Measurements from ENCODE around the gene CMIP. TPM values are rescaled to one million over a fixed set of nuclear protein-coding genes. Genes with fewer than 3 reads are reported as not detected.

The CMIP gene
- total RNA-seq, 1 experiment from 2014 or later = 48.2 TPM

DNA sequence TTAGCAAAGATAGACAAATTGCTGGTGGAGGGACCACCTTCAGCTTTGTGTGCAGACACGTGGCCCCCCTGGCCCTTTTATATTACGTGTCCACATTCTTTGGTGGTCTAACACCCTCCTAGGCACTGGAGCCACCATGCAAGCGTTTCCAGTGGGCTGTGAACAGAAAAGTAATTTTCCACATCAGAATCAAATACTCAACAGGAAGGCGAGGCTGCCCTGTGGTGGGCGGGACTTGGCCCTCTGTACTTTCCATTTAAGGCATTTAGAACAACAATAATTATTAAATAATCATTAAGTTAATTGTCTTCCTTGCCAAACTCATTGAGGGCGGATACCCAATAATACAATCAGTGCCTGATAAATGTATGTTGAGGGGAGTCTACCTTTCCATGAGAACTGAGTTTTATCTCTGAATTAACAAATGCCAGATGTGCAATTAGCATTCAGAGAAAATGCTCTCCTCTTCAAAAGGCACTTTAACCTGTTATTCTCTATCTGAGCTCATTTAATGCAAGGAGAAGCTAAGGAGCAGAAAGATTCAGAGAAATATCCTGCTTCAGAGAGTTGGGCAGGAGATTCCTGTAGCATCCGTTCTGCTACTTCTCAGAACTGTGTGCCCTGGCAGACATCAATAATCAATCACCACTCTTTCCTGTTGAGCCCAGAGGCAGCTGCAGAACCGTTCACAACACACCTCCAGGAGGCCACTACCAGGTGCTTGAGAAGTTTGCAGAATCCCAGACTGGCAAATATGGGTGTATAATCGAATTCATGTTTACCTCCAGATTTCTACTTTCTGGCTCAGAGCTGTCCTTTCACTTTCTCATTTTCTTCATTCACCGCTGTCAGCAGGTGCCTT is 109.4 kb downstream of the CMIP start:
- H4K8ac ChIP-seq (replicated peaks; ENCODE audit: insufficient read length, low read depth, low read length) = no peak overlapping the region
- no CpG with 5 or more reads among the region's 10 CpGs for WGBS (ENCODE audit: extremely low coverage, insufficient read length, low lambda C conversion rate)

More for the DNA sequence above, 109.4 kb downstream of the CMIP start:
- peaks cover 20 to 26% of the 10 kb centered on the region in 2 experiments for H3K4me1 Mint-ChIP-seq
- H3K36me3 Mint-ChIP-seq (ENCODE audit: insufficient read depth in 1 of 3, low read depth in 3 of 3) = no peaks in the 10 kb centered on the region; a peak in 3 of 7 replicates
- Histone ChIP-seq H3K27me3 (ENCODE audit: insufficient read depth, low read length) (no peaks in the 10 kb centered on the region), H2BK5ac (ENCODE audit: insufficient read length, low read length) (no peak overlapping the region), H3K4me2 (ENCODE audit: insufficient read depth, insufficient read length, low read length) (no peak overlapping the region), H3K4me1 (ENCODE audit: insufficient read depth, low read length) (no peaks in the 10 kb centered on the region), H3K56ac (ENCODE audit: insufficient read length, low read depth, low read length) (no peak overlapping the region), H3K79me2 (ENCODE audit: insufficient read depth, low read length) (peaks cover 8% of the 10 kb centered on the region; the same call in 1 of the 2 replicates), H3K9me3 (ENCODE audit: control insufficient read depth, low read depth, low read length) (no peaks in the 10 kb centered on the region), H3K9ac (ENCODE audit: extremely low read depth, insufficient read length, low read length) (no peak overlapping the region), H2BK120ac (ENCODE audit: low read depth, low read length, poor library complexity, severe bottlenecking) (no peak overlapping the region), H4K91ac (ENCODE audit: insufficient read length, low read depth, low read length) (no peak overlapping the region), H3K14ac (ENCODE audit: insufficient read depth, low read length) (no peak overlapping the region), H3K23me2 (ENCODE audit: insufficient read length, low read depth, low read length, poor library complexity, severe bottlenecking) (no peaks in the 10 kb centered on the region), H2BK15ac (ENCODE audit: low read depth, low read length) (no peak overlapping the region), H3K79me1 (ENCODE audit: insufficient read depth, low read depth, low read length, poor library complexity, severe bottlenecking) (peaks cover 7% of the 10 kb centered on the region), H3T11ph (ENCODE audit: low read length) (no peak overlapping the region), H2AK5ac (ENCODE audit: insufficient read length, low read length) (no peak overlapping the region), H3K27ac (ENCODE audit: insufficient read length, low read depth, low read length) (no peak overlapping the region), H2AFZ (ENCODE audit: low read length) (no peak overlapping the region), H3K18ac (ENCODE audit: insufficient read length, low read depth, low read length) (no peak overlapping the region), H4K20me1 (ENCODE audit: control insufficient read depth, insufficient read depth, insufficient read length) (no peaks in the 10 kb centered on the region), H3K4ac (ENCODE audit: low read depth, low read length) (no peak overlapping the region), H2BK12ac (ENCODE audit: insufficient read length, low read depth, low read length) (no peak overlapping the region), H3K23ac (ENCODE audit: insufficient read length, low read depth, low read length) (no peak overlapping the region), H4K5ac (ENCODE audit: insufficient read length, low read depth, low read length) (no peak overlapping the region), H2BK20ac (ENCODE audit: low read depth, low read length, poor library complexity, severe bottlenecking) (no peak overlapping the region)
- no peaks in the 10 kb centered on the region for H3K27me3 Mint-ChIP-seq (ENCODE audit: low read depth)
- TF ChIP-seq, protein P1, sequence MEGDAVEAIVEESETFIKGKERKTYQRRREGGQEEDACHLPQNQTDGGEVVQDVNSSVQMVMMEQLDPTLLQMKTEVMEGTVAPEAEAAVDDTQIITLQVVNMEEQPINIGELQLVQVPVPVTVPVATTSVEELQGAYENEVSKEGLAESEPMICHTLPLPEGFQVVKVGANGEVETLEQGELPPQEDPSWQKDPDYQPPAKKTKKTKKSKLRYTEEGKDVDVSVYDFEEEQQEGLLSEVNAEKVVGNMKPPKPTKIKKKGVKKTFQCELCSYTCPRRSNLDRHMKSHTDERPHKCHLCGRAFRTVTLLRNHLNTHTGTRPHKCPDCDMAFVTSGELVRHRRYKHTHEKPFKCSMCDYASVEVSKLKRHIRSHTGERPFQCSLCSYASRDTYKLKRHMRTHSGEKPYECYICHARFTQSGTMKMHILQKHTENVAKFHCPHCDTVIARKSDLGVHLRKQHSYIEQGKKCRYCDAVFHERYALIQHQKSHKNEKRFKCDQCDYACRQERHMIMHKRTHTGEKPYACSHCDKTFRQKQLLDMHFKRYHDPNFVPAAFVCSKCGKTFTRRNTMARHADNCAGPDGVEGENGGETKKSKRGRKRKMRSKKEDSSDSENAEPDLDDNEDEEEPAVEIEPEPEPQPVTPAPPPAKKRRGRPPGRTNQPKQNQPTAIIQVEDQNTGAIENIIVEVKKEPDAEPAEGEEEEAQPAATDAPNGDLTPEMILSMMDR (conservative IDR thresholded peaks at IDR 0.05) = no peak
- no peak for DNase-seq
- no peak overlapping the region; a peak in 1 of 5 replicates for H3K4me3 Mint-ChIP-seq
- H3K27ac Mint-ChIP-seq = peak overlapping the region in 2 of 3 experiments; percentile 13 to 31; a peak in 3 of 7 replicates
- no peaks in the 10 kb centered on the region for H3K9me3 Mint-ChIP-seq

All from H9 (cell line).